GM12892 (cell line): ENCODE data around the gene TSHZ3.

Experiments used
- DNase-seq: peaks from one replicate; pipeline ENCODE4 v3.0.0; 2011; ENCODE audit not compliant: insufficient read length
- FAIRE-seq: peaks from 2 replicates; lab custom pipeline; 2011; peaks lifted over from hg19 to GRCh38; lab: Jason Lieb, UNC
- POLR2A ChIP-seq: IDR thresholded peaks from 2 replicates; pipeline ENCODE4 v1.6.1; 2011; ENCODE audit warnings: low read depth, low read length, control low read depth
- POLR2AphosphoS5 ChIP-seq: IDR thresholded peaks from 2 replicates; pipeline ENCODE4 v1.6.1; 2011; ENCODE audit warnings: low read depth, low read length, control low read depth
- TAF1 ChIP-seq: IDR thresholded peaks from 2 replicates; pipeline ENCODE4 v1.6.1; 2011; ENCODE audit warnings: low read depth, mild to moderate bottlenecking, control low read depth, low read length, borderline replicate concordance

Gene TSHZ3

GRCh38 chr19:31274251-31275067, 74.8 kb downstream of the TSHZ3 start:
- DNase-seq (no peak), FAIRE-seq (no peak)
- TF ChIP-seq POLR2AphosphoS5 (no peak), POLR2A (no peak)

GRCh38 chr19:31272583-31273106, 76.6 kb downstream of the TSHZ3 start:
- FAIRE-seq: no peak

GRCh38 chr19:31271306-31271911, 77.8 kb downstream of the TSHZ3 start:
- TF ChIP-seq POLR2AphosphoS5 (no peak), TAF1 (no peak), POLR2A (no peak)
- DNase-seq (no peak), FAIRE-seq (no peak)

More at GRCh38 chr19:31272583-31273106, 76.6 kb downstream of the TSHZ3 start:
- DNase-seq: no peak
- TF ChIP-seq TAF1: no peak
- TF ChIP-seq POLR2A: no peak
- TF ChIP-seq POLR2AphosphoS5: no peak

GRCh38 chr19:31270897-31271296, 78.3 kb downstream of the TSHZ3 start:
- TF ChIP-seq POLR2AphosphoS5 (no peak), POLR2A (no peak), TAF1 (no peak)
- no peak for DNase-seq
- no peak for FAIRE-seq

- DNase-seq (no peak), FAIRE-seq (no peak)
- TF ChIP-seq TAF1 (no peak), POLR2AphosphoS5 (no peak), POLR2A (no peak)
Observed at GRCh38 chr19:31269425-31270127, 79.7 kb downstream of the TSHZ3 start.

- DNase-seq: no peak
- no peak for FAIRE-seq
- TF ChIP-seq POLR2A: no peak
- no peak for TF ChIP-seq POLR2AphosphoS5
- TF ChIP-seq TAF1: no peak
Observed at GRCh38 chr19:31268751-31269383, 80.4 kb downstream of the TSHZ3 start.

- FAIRE-seq (no peak), DNase-seq (no peak)
- TF ChIP-seq POLR2A (no peak), TAF1 (no peak), POLR2AphosphoS5 (no peak)
Observed at GRCh38 chr19:31266731-31267130, 82.5 kb downstream of the TSHZ3 start.

- TF ChIP-seq POLR2A (no peak), TAF1 (no peak), POLR2AphosphoS5 (no peak)
- DNase-seq (no peak), FAIRE-seq (no peak)
Observed at GRCh38 chr19:31266196-31266595, 83.0 kb downstream of the TSHZ3 start.

GRCh38 chr19:31264041-31264778, 85.0 kb downstream of the TSHZ3 start:
- DNase-seq: no peak
- no peak for FAIRE-seq
- no peak for TF ChIP-seq POLR2A
- no peak for TF ChIP-seq TAF1
- TF ChIP-seq POLR2AphosphoS5: no peak

- no peak for TF ChIP-seq TAF1
- no peak for TF ChIP-seq POLR2AphosphoS5
- TF ChIP-seq POLR2A: no peak
- DNase-seq: no peak
- no peak for FAIRE-seq
Observed at GRCh38 chr19:31263328-31263727, 85.9 kb downstream of the TSHZ3 start.

GRCh38 chr19:31262725-31263191, 86.5 kb downstream of the TSHZ3 start:
- no peak for DNase-seq
- TF ChIP-seq TAF1 (no peak), POLR2A (no peak), POLR2AphosphoS5 (no peak)
- FAIRE-seq: no peak
